HepG2 (cell line): ENCODE data around the gene ICE1.

Experiments
- ETV5 ChIP-seq: IDR thresholded peaks from 2 replicates; pipeline ENCODE4 v1.6.1; 2018; ENCODE audit warnings: missing biosample characterization, missing genetic modification reagents, inconsistent platforms, borderline replicate concordance
- FOSL2 ChIP-seq: sonication (generic); formaldehyde crosslinking; IDR thresholded peaks from 2 replicates; pipeline ENCODE4 v1.4.0; 2020; ENCODE audit warnings: missing genetic modification reagents
- JUNB ChIP-seq: sonication (generic); formaldehyde crosslinking; IDR thresholded peaks from 2 replicates; pipeline ENCODE4 v1.8.0; 2022; ENCODE audit warnings: missing genetic modification reagents, mild to moderate bottlenecking, borderline replicate concordance
- MAX ChIP-seq: IDR thresholded peaks from 2 replicates; pipeline ENCODE4 v1.6.1; 2012; ENCODE audit warnings: inconsistent platforms
- SMYD3 ChIP-seq: sonication (generic); formaldehyde crosslinking; IDR thresholded peaks from 2 replicates; pipeline ENCODE4 v1.8.1; 2023; ENCODE audit warnings: mild to moderate bottlenecking, missing genetic modification reagents
- TAF1 ChIP-seq: sonication (generic); formaldehyde crosslinking; IDR thresholded peaks from 2 replicates; pipeline ENCODE4 v1.4.0; 2020; ENCODE audit warnings: missing genetic modification reagents
- ZNF609 ChIP-seq: sonication (generic); formaldehyde crosslinking; IDR thresholded peaks from 2 replicates; pipeline ENCODE4 v1.4.0; 2020; ENCODE audit warnings: mild to moderate bottlenecking, missing genetic modification reagents, borderline replicate concordance
- TF ChIP-seq, protein P1 (sequence below): sonication (generic); formaldehyde crosslinking; IDR thresholded peaks from 2 replicates; pipeline ENCODE4 v1.8.1; 2023; ENCODE audit warnings: mild to moderate bottlenecking, missing genetic modification reagents

- TF ChIP-seq JUNB (no peak), MAX (no peak), FOSL2 (CRISPR knock-in tag) (no peak), ZNF609 (CRISPR knock-in tag) (no peak), ETV5 (CRISPR knock-in tag) (no peak), SMYD3 (CRISPR knock-in tag) (no peak), TAF1 (CRISPR knock-in tag) (no peak)
- TF ChIP-seq, protein P1, sequence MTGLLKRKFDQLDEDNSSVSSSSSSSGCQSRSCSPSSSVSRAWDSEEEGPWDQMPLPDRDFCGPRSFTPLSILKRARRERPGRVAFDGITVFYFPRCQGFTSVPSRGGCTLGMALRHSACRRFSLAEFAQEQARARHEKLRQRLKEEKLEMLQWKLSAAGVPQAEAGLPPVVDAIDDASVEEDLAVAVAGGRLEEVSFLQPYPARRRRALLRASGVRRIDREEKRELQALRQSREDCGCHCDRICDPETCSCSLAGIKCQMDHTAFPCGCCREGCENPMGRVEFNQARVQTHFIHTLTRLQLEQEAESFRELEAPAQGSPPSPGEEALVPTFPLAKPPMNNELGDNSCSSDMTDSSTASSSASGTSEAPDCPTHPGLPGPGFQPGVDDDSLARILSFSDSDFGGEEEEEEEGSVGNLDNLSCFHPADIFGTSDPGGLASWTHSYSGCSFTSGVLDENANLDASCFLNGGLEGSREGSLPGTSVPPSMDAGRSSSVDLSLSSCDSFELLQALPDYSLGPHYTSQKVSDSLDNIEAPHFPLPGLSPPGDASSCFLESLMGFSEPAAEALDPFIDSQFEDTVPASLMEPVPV (CRISPR knock-in tag), result no peak
These were observed 45.3 kb downstream of the ICE1 start for GRCh38 chr5:5467737-5468136.
